GM23338 (cell line): ENCODE results near the gene SH2D4B.

ENCODE experiments used
- CTCF ChIP-seq, 2 experiments: fragments of 200-600 bp in 1 of 2; sonication (generic) in 1 of 2; conservative IDR thresholded peaks; 2 replicates each; pipeline versions ENCODE4 v1.5.1 to v1.6.1; 2016 to 2017; ENCODE audit warnings: antibody characterized with exemption in 2 of 2, low read depth in 2 of 2, mild to moderate bottlenecking in 2 of 2, moderate library complexity in 1 of 2
- EZH2phosphoT487 ChIP-seq: fragments of 200-600 bp; sonication (generic); IDR thresholded peaks from one replicate; pipeline ENCODE4 v1.8.1; 2018; ENCODE audit warnings: antibody characterized with exemption; ENCODE audit not compliant: unreplicated experiment
- JUNB ChIP-seq: IDR thresholded peaks from one replicate; pipeline ENCODE4 v1.6.1; 2016; ENCODE audit warnings: antibody characterized with exemption; ENCODE audit not compliant: unreplicated experiment
- POLR2AphosphoS5 ChIP-seq: IDR thresholded peaks from 2 replicates; pipeline ENCODE4 v1.6.1; 2016; ENCODE audit warnings: antibody characterized with exemption, low read depth

DNA sequence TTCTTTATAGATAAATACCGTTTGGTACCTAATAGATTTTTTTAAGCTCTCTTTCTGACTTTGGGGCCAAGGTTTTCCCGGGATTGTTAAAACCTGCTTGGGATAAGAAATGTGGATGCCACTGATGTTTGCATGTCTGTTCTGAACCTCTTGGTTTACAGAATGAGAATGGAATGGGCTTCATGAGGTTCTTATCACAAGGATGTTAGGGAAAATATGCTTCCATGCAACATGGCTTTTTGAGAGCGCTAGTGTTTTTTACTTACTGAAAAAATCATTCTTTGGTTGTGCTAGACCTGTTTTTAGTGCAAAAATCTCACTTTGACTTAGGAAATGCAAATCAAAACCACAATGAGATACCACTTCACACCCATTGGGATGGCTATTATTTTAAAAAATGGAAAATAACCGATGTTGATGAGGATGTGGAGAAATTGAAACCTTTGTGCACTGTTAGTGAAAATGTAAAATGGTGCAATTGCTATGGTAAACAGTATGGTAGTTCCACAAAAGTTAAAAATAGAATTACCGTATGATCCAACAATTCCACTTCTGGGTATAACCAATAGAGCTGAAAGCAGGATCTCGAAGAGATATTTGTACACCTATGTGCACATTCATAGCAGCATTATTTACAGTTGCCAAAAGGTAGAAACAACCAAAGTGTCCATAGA is 44.7 kb upstream of the SH2D4B start:
- no peak for TF ChIP-seq CTCF (conservative IDR thresholded peaks at IDR 0.05; ENCODE audit: low read depth in 2 of 2)
- no peak for TF ChIP-seq POLR2AphosphoS5
- TF ChIP-seq EZH2phosphoT487 = no peak
- TF ChIP-seq JUNB = no peak
